AG04449 (cell line): ENCODE data around the gene RFX4.

Source experiments
- CTCF ChIA-PET: fragments of 350-600 bp; formaldehyde crosslinking; extraction: SDS; loops from one replicate; lab custom pipeline; 2021; ENCODE audit warnings: antibody characterized with exemption; lab: Yijun Ruan, JAX
- POLR2A ChIA-PET: fragments of 400-600, 350-600 bp; formaldehyde crosslinking; extraction: SDS; loops from one replicate; lab custom pipeline; 2020; ENCODE audit warnings: antibody characterized with exemption, inconsistent platforms; lab: Yijun Ruan, JAX
- DNase-seq: peaks from one replicate; pipeline ENCODE4 v3.0.0-alpha.2; 2010; ENCODE audit warnings: low read depth, low spot score
- H3K4me3 ChIP-seq: 2 replicates; pipeline ENCODE4 v1.5.1; 2011; ENCODE audit warnings: low read depth, mild to moderate bottlenecking, control low read depth, low read length
- CTCF ChIP-seq: IDR thresholded peaks from one replicate; pipeline ENCODE4 v1.5.1; 2011; ENCODE audit warnings: mild to moderate bottlenecking, moderate library complexity, low read length, control low read depth, inconsistent platforms; ENCODE audit not compliant: insufficient read depth; ENCODE audit errors: missing control alignments

The RFX4 gene

GRCh38 chr12:106675651-106676435 lies 93.0 kb downstream of the RFX4 start:
- no peak for TF ChIP-seq CTCF
- ChIA-PET POLR2A (no interaction called here), CTCF (no interaction called here)
- H3K4me3 ChIP-seq, result no peak overlapping the region
- DNase-seq, result no peak

- no peak overlapping the region for H3K4me3 ChIP-seq
- ChIA-PET POLR2A (no interaction called here), CTCF (no interaction called here)
- no peak for TF ChIP-seq CTCF
- DNase-seq, result no peak
These were observed 96.8 kb downstream of the RFX4 start for GRCh38 chr12:106679574-106679973.

- H3K4me3 ChIP-seq, result no peak overlapping the region
- CTCF ChIA-PET, result no interaction called here
- no peak for DNase-seq
- TF ChIP-seq CTCF, result no peak
- POLR2A ChIA-PET, result no interaction called here
These were observed 97.5 kb downstream of the RFX4 start for GRCh38 chr12:106680280-106680679.

GRCh38 chr12:106681210-106681609 lies 98.4 kb downstream of the RFX4 start:
- no peak for TF ChIP-seq CTCF
- CTCF ChIA-PET, result no interaction called here
- POLR2A ChIA-PET, result no interaction called here

GRCh38 chr12:106682594-106683234 lies 99.9 kb downstream of the RFX4 start:
- peak; percentile 30 for TF ChIP-seq CTCF
- no peak for DNase-seq
- CTCF ChIA-PET, result interaction anchor here (1.1 to 1.2 kb wide), 2 partner anchors 8 to 159 kb away, joined by 3 read pairs; no protein-coding TSS in a partner anchor
- H3K4me3 ChIP-seq, result no peak overlapping the region
- POLR2A ChIA-PET, result no interaction called here

More at GRCh38 chr12:106681210-106681609, 98.4 kb downstream of the RFX4 start:
- no peak overlapping the region for H3K4me3 ChIP-seq
- DNase-seq, result no peak

GRCh38 chr12:106684497-106684896 lies 101.7 kb downstream of the RFX4 start:
- ChIA-PET CTCF (no interaction called here), POLR2A (no interaction called here)
- H3K4me3 ChIP-seq, result no peak overlapping the region

More at GRCh38 chr12:106684497-106684896, 101.7 kb downstream of the RFX4 start:
- no peak for DNase-seq
- TF ChIP-seq CTCF, result no peak
